IPS DF 19.7 (cell line): ENCODE results near the gene CRYBB3.

Source experiments
- DNase-seq: peaks from one replicate; pipeline ENCODE4 v3.0.0-alpha.2; 2013; ENCODE audit warnings: low read depth, low spot score

Gene CRYBB3

GRCh38 chr22:25199731-25200520 lies at the start of gene CRYBB3:
CRYBB3 (plus strand) TSS chr22:25199858; CDS start chr22:25201397, 1,539 bp downstream.
- DNase-seq = no peak

DNA sequence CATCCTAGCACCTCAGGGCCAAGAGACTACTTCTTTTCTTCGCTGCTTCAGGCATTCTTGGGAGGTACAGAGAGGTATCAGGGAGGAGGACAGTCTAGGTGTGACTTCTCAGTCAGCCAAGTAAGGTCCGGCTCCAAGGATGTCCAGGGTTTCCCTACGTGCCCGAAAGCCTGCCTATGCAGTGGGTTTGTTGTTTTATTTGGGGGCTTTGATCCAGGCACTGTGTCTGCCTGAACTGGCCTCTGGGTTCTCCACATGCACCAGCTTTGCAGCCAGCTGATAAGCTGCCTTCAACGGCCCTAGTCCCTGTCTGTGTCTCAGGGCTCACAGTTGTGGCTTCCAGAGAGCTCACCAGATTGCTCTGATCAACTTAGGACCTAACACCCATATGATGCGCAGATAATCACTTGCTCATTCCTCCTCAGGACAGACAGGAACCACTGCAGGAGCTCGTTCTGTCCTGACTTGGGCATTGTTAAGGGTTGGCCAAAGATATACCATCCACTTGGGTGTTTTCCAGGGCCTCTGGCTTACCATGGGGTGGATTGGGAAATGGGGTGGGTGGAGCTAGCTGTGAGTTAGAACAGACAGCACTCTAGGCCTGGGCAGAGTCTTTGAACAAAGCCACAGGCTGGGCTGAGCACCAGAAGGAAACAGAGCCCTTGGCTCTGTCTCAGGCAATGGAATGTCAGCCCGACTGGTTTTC lies 45.5 kb upstream of the CRYBB3 start:
- no peak for DNase-seq

- no peak for DNase-seq
These were observed 45.0 kb upstream of the CRYBB3 start for GRCh38 chr22:25154667-25154999.

DNA sequence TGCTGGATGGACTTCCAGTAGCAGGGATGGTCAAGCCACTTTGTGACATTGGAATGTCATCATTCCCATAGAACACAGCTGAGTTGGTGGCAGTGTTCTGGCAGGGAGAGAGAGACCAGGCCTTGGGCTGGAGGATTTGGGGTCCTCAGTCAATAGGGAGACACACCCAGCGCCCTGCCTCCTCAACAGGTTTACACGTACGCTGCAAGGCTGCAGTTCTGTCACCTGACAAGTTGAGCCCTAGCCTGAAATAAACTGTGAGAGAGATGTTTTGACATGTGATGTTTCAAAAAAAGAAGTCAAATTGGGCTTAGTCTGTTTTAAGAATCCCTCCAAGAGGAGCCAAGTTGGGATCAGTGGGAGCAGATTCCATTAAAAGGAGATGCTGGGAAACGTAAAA lies 42.9 kb upstream of the CRYBB3 start:
- no peak for DNase-seq

DNA sequence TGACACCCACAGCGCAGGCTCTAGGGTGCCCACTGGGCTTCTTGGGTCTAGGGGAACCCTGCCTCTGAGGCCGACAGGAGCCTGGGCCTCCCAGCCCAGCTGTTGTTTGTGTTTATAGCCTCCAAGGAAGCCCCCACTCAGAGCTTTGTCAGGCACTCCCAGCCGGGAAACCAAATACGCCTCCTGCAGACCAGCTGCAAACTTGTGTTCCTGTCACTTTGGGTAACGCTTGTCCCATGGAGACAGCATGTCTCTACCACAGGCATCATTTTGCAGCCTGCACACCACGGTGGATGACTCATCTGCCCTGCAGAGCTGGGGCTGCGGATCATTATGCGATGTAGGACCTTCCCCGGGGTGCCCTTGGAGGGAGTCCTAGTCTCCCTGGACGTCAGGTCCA lies 40.6 kb upstream of the CRYBB3 start:
- no peak for DNase-seq

DNA sequence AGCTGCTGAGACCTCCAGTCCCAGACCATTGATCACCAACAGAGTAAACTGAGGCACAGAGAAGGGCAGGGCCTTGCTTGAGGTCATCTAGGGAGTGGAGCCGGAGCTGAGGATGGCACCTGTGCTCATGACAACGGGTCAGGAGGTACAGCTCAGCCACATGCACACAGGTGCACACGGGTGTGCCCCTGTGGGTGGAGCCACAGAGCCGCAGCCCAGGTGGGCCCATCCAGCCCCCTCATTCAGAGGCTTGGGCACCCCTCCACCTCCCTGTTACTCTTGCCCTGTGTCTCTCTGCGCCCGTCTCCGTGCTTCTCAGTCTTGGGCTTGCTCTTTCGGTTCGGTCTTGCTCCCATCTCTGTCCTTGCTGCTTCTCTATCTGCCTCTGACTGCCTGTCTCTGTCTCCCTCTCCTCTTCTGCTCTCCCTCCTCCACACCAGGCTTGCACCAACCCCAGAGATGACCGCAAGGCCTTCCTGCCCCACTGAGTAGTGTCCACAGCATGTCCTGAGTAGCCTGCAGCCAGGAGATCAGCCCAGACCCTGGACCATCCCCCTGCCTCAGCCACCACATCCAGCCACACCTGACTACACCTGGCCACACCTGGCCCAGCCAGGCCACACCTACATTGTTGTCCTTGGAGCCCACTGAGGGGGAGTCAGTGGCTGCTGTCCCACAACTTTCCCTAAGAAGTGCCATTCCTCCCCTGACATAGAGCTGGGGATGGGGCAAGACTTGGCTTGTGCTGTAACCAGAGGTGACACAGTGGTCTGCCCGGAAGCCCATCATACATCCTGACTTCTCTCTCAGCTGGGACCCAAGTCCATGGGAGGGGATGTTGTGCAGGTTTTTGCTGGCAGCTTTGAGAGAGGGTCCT lies 39.3 kb upstream of the CRYBB3 start:
- no peak for DNase-seq

- no peak for DNase-seq
These were observed 38.4 kb upstream of the CRYBB3 start for GRCh38 chr22:25161017-25161915.

DNA sequence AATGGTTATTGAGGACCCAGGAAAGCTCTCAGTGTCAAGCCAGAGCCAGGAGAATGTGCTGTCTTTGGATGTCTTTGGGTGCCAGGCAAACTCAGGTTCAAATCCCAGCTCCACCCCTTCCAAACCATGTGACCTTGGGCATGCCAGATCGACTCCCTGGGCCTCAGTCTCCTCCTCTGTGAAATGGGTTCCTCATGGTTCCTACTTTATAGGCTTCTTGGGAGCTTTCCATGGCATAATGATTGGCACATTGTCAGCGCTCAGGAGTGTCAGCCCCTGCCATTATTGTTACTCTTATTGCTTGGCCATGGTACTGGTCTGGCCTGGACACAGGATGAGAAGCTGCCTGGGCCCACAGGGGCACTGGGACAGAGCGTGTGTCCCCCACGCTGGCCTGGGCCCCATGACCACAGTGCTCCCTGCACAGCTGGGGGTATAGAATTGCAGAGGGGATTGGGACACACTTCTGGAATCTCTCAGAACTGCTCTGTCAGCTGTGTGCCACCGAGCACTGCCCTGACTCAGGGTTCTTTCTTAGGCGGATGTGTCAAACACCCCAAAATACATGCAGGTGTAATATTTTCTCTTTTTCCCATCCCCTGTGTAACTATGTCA lies 37.6 kb upstream of the CRYBB3 start:
- DNase-seq = no peak

DNA sequence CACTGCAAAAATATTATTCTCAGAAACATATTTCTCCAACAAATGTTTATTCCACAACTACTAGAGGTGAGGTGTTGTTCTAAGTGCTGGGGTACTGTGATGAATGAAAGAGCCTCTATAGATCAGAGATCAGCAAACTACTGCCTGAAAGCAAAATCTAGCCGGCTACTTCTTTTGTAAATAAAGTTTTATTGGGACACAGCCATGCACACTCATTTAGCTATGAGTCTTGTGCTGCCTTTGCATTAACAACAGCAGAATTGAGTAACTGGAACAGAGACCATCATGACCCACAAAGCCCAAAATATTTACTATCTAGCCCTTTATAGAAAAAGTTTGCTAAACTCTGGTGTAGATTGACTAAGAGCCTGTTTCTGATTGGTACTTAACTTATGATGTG lies 37.1 kb upstream of the CRYBB3 start:
- DNase-seq = no peak

- no peak for DNase-seq
These were observed 33.9 kb upstream of the CRYBB3 start for GRCh38 chr22:25165785-25166184.

- DNase-seq = no peak
These were observed 33.2 kb upstream of the CRYBB3 start for GRCh38 chr22:25166266-25167040.

- DNase-seq = no peak
These were observed 32.6 kb upstream of the CRYBB3 start for GRCh38 chr22:25167082-25167481.

DNA sequence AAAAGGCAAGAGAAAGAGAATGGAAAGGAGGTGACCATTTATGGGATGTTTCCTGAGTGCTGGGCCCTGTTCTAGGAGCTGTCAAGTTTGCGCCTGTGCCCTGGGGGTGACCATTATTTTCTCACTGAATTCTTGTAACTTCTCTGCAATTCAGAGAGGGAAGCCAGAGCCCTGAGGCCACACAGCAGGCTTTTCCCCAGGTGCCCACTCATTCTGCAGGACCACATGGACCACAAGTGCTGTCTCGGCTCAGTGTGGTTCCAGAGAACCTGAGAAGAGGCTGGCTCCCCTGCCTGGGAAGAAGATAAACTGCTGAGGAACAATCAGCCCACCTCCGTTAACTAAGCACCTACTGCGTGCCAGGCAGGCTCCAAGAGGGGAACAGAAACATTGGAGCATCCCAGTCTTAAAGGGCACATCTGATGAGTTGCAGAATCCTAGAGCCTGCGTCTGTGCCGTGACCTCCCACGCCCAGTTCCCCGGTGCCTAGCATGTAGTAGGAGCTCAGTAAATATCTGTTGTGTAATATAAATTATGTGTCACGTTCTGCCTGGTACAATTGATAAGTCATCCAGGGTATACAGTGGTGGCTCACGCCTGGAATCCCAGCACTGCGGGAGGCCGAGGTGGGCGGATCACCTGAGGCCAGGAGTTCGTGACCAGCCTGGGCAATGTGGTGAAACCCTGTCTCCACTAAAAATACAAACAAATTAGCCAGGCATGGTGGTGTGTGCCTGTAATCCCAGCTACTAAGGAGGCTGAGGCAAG lies 31.6 kb upstream of the CRYBB3 start:
- no peak for DNase-seq

GRCh38 chr22:25169278-25170031 lies 30.2 kb upstream of the CRYBB3 start:
- no peak for DNase-seq

DNA sequence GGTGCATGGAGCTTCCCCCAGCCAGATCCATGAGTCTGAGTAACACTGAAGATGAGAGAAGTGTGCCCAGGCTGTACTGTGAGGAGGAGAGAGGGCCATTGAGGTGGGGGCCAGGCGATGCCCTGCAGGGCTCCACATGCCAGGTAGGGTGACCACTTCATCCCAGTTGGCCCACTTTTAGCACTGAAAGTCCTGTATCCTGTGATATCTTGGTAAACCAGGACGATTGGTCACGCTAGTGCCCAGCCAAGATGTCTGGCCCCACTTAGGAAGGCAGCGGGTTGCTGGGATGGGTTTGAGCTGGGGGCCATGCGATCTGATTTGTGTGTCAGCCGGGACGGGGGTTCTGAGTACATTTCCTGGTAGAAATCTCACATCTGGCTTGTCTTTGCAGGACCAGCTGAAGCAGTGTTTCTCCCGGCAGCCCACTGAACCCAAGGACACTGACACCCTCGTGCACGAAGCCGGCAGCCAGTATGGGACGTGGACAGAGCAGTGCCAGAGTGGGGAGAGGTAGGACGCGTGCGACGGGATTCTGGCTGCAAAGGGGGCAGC lies 29.2 kb upstream of the CRYBB3 start:
- DNase-seq = no peak

DNA sequence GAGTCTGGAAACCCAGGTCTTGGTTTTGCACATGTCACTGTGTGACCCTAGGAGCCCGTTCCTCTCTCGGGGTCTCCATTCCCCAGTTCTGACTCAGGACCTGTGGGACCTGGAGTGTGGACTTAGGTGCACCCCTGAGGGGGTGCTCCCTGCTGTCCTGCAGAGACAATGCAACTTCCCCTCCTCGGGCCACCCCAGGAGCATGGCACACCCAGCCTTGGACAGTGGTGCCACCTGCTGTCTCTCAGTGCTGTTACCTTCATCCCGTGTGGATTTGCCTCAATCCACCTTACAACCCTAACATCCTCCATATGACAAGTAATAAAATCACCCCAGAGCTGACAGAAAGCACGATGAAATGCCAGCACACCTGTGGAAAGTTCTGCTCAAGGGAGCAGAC lies 27.5 kb upstream of the CRYBB3 start:
- no peak for DNase-seq

DNA sequence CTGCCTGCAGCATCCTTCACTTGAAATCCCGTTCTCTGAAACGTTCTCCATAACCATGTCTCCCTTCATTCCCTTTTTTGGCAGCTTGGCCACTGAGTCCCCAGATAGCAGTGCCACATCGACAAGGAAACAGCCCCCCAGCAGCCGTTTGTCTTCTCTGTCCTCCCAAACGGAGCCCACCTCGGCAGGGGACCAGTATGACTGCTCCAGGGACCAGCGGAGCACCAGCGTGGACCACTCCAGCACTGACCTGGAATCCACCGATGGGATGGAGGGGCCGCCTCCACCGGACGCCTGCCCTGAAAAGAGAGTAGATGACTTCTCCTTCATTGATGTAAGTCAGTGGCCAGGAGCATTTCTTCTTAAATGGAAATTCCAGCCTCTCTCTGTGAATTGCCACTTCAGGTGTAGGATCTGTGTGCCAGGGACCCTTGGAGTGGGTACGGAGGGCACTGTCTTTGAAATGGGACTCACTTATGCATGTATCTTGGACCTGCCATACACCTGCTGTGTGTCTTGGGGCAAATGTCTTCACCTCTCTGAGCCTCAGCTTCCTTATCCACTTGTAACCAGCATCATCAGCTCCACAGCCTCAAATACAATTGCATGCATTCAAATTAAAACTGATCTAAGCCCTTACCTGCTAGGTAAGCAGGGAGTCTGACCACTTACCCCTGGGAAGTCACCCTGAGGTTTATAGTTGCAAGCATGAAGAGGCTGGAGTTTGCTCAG lies 25.3 kb upstream of the CRYBB3 start:
- no peak for DNase-seq
